GM21528 (cell line): ENCODE results near the gene SPINK9.

Experiments
- ATAC-seq: cut with Tn5 transposase; IDR thresholded peaks from one replicate; pipeline ENCODE4 v1.9.1; 2021; ENCODE audit warnings: mild to moderate bottlenecking, moderate library complexity; ENCODE audit not compliant: unreplicated experiment, low FRiP score

SPINK9 gene

DNA sequence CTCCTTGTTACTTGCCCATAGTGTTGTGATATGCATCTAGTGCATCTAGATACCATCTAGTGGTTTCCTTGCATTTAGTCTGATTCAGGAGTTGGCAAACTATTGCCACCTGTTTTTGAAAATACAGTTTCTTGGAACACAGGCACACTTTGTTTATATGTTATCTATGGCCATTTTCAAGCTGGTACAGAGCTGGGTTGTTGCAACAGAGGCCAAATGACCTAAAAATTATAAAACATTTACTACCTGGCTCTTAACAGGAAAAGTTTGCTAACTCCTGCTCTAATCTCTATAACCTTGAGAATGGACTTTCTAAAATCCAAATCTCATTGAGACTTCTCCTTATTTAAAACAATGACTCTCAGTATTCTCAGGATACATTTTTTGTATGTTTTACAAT lies 29.0 kb downstream of the SPINK9 start:
- ATAC-seq = no peak

DNA sequence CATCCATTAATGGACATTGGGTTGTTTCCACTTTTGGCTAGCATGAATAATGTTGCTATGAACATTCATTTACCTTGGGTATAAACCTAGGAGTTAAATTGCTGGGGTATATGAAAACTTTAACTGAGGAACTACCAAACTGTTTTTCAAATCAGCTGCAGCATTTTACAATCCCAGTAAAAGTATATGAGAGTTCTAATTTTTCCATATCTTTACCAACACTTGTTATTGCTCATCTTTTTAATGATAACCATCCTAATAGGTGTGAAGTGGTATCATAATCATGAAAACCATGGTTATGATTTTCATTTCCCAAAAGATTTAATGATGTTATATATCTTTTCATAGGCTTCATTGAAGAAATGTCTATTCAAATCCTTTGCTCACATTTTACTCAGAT lies 32.9 kb downstream of the SPINK9 start:
- no peak for ATAC-seq

DNA sequence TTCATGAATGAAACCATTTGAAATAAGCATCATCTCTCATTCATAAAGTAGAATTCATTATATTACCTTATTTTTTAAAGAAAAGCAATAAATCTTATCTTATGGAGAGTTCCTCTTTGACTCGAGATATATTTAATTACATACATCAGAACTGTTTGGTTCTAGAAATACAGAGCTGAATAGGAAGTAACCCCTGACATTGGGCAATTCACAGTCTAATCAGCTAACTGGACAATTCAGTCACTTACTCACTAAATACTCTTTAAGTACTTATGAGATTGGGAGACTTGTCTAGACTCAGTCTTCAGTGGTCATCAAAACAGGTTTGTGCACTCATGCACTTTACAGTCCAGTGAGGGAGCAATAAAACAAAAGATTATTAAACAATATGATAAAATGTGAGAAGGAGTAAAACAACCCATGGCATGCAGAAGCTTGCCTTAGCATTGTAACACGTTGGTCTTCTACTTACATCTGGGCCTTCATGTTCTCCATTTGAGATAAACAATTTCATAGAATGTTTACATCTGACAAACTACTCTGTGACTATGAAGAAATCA lies 36.9 kb downstream of the SPINK9 start:
- ATAC-seq = no peak

DNA sequence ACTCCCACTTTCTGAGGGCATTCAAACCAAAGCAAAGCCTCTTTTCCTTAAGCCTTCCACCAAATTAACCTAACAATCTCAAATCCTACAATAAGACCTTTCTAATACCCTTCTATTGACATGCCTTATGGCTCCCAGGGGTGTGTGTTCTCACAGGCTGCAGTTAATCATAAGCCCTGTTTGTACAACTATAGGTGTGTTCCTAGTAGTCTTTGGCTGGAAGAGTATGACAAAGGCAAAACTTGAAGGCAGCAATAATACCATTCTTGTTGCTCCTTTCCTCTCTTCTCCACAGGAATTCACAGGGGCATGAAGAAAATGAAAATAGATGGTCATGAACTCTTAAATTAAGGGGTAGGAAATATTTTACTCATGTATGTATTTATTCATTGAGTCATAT lies 37.5 kb downstream of the SPINK9 start:
- ATAC-seq = no peak

DNA sequence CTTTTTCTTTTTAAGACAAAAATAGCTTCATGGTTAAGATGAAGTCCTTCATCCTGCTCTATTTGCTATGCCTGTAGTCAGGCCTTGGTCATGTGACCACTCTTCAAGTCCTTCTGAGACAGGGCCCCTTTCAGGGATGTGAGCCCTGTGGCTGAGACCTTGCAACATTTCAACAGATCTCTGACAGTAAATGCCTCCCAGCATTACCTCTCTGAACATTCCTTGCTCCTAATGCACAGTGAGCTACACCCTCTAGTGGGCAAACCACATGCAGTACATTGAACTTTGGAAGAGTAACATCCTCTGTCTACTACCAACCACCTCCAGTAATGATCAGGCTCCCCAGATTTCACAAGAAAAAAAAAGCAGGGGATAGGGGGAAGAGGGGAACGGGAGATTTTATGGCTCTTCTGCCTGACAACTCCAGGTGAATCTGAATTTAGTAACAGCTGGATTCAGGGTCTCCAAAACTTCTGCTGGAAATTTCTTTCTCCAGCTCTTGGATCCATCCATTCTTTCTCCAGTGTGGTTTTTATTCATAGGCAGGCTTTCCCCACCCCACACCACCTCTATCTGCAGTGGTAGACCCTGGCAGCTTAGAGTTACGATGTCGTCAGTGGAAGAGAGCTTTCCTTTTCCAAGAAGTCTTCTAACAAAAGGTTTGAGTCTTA lies 39.5 kb downstream of the SPINK9 start:
- ATAC-seq = no peak

DNA sequence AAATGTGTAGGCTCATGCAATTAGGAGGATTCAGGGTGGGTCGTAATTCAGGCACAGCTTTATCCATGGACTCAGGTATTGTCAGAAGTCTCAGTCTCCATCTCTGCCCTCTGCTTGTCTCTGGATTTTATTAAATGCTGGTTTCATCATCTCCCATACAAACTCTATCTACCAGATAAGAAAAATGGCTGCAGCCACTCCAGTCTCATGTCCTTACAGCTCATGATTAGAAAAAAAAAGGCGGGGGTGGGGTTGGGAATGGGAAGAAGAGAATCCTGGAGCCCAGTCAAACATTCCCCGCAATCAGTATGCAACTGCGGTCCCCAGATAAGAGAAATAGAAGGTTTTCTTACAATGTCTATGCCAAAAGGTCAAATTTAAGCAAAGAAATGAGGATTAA lies 40.8 kb downstream of the SPINK9 start:
- ATAC-seq = no peak

DNA sequence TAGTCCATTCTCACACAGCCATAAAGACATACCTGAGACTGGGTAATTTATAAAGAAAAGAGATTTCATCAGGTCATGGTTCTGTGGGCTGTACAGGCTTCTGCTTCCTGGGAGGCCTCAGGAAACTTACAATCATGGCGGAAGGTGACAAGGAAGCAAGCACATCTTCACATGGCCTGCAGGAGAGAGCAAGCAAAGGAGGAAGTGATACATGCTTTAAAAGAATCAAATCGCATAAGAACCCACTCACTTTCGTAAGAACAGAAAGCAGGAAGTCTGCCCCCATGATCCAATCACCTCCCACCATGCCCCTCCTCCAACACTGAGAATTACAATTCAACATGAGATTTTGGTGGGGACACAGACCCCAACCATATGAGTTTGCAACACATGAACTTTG lies 43.3 kb downstream of the SPINK9 start:
- no peak for ATAC-seq

DNA sequence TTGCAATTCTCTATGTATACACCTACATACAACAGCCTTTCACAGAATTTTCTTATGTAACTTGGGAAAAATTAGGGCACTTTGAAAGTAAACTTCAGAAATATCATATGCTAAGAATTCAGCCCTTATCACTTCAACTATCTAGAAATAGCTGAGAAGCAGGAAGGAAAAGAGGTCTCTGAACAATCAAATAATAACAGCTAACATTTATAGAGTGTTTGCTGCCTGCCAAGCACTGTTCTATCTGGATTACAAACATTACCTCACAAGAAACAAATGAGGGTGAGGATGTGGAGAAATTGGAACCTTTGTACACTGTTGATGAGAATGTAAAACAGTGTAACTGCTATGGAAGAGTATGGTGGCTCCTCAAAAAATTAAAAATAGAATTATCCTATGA lies 44.0 kb downstream of the SPINK9 start:
- ATAC-seq = no peak

DNA sequence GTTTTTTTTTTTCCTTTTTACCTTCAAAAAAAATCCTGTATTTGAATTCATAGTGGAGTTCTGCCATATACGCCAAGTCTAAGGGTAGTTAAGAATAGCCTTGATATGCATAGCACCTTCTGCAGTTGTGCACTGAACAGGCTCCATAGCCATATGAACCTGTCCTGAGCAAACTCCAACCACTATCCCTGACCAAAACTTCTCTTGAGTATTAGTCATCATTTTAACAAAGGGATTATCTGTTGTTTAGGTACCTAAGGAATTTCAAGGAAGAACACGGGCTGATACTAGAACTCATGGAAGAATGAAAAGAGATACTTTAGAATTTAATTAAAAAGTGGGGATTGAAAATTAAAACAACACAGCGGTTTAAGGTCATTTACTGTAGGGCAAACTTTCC lies 46.5 kb downstream of the SPINK9 start:
- ATAC-seq = no peak

DNA sequence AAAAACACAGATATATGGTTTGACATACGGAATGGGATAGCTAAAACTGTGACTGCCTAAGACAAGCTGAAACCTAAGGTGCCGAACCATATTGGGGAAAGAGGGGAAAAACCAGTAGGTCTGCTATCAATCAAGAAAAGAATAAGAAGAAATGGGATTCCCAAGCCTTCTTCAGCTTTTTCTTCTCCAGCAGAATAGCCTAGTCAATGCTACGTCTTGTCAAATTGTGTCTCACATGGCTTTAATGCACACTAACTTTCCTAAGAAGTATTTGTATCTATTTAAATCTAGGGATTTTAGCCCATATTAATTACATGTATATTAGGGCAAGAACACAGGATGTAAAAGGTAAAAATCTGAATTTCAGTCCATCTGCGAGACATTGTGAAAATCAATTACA lies 47.6 kb downstream of the SPINK9 start:
- ATAC-seq = no peak

DNA sequence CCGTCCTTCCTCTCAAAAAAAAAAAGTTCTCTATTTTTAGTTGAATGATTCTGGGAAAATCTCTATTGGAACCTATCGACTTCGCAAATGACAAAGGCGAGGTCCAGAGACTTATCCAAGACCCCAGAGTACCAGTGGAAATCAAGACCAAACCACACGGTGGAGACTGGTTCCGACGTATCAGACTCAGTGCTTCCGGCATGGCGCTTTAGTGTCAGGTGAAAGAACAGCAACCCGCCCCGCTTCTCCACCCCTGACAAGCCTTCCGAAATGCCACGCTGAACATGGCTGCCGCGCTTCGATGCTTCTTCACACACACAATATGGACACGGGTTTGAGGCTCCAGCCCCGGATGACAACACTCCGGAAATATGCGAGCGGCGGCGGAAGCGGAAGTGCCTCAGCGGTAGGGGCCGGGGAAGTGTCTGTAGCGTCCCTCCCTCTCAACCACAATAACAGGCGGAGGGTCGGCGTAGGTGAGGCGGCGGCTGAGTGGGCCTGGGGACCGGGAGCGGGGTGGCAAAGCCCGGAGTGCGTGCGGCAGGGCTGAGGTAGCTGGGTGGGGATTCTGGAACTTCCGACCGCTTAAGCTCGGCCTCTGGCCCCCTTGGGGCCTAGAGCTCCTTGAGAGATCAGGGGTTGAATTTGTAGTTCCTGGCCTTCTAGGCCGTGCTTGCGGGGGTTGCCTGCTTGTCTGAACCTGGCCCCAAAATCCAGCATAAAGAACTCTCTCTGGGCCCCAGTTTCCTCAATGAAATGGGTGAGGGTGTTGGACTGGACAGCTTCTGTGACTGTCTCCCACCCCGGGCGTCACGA lies 48.4 kb downstream of the SPINK9 start, which contains the start of gene FBXO38:
FBXO38 (plus strand) TSS at position 395 of the 816 bp plus-strand sequence. CDS start 10,819 bp downstream, outside the sequence.
- peak; percentile 99 for ATAC-seq

DNA sequence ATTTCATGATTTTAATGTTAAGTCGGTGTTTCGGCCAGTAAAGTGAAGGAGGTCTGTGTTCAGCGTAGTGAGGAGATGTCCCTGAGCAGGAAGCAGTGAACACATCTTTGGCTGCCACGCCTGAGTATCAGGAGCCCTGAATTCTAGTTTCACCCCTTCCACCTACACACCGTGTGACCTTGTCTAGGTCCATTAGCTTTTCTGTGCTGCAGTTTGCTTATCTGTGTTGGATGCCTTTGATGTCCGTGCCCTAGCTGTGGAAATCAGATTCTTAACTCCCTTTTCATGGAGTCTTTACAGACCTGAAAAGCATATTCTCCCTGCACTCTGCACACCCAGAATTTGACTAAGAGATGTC lies 49.0 kb downstream of the SPINK9 start:
- ATAC-seq = peak; percentile 33

DNA sequence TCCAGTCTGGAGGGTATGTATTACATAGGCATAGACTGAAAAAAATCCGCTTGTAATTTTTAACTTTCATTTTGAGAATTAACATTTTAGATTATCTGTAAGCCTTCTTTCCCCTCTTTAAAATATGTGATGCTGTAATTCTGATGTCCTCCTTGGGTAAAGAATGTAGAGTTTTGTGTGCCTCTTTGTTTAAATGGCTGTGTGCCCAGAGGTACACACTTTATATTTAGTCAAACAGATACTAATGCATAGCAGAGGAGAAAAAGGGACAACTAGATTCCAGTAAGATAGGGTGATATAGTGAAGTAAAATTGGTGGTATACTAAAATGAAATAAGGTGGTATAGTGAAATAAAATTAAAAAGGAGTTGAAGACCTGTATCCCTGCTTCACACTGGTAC lies 49.7 kb downstream of the SPINK9 start:
- ATAC-seq = no peak

DNA sequence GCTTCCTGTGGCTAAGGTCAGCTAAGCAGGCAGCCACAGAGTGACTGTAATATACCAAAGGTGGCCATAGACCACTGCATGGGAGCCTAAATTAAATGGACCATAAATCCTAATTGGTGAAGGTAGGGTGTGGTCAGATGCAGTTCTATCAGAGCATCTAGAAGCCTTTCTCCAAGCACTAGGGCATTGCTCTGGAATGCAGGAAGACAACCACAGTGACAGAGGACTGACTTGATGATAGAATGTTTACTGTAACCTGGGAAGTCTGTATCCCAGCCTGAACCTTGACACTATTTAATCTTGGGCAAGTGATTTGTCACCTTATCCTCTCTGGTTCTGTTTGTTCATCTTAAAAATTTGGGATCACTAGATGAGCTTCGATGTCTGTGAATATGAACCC lies 50.7 kb downstream of the SPINK9 start:
- no peak for ATAC-seq

DNA sequence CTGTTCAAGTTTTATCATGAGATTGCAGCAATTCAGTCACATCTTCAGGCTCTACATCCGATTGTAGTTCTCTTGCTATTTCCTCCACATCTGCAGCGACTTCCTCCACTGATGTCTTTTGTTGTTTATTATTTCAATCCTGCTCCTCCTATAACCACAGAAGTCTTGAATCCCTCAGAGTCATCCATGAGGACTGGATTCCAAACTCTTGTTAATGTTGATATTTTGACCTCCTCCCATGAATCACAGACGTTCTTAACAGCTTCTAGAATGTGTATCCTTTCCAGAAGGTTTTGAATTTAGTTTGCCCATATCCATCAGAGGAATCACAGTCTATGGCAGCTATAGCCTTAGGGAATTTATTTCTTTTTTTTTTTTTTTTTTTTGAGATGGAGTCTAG lies 52.0 kb downstream of the SPINK9 start:
- ATAC-seq = no peak

DNA sequence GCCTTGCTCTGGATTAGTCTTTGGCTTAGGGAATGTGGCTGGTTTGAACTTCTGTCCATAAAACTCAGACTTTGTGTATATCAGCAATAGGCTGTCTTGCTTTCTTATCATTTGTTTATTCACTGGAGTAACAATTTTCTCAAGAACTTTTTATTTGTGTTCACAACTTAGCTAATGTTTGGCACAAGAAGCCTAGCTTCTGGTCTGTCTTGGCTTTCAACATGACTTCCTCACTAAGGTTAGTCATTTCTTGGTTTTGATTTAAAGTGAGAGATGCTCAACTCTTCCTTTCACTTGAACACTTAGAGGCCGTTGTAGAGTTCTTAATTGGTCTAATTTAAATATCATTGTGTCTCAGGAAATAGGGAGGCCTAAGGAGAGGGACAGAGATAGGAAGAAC lies 53.3 kb downstream of the SPINK9 start:
- ATAC-seq = no peak
